ENCODE results near the gene ERAL1.
A peak's percentile ranks its signal among the peaks of the same experiment; 100 is the strongest.
"Not testable (repeated sequence)": the region's sequence is repeated elsewhere in the genome, so short reads cannot be mapped to it uniquely, and the experiment has no call there.

ERAL1 gene

DNA sequence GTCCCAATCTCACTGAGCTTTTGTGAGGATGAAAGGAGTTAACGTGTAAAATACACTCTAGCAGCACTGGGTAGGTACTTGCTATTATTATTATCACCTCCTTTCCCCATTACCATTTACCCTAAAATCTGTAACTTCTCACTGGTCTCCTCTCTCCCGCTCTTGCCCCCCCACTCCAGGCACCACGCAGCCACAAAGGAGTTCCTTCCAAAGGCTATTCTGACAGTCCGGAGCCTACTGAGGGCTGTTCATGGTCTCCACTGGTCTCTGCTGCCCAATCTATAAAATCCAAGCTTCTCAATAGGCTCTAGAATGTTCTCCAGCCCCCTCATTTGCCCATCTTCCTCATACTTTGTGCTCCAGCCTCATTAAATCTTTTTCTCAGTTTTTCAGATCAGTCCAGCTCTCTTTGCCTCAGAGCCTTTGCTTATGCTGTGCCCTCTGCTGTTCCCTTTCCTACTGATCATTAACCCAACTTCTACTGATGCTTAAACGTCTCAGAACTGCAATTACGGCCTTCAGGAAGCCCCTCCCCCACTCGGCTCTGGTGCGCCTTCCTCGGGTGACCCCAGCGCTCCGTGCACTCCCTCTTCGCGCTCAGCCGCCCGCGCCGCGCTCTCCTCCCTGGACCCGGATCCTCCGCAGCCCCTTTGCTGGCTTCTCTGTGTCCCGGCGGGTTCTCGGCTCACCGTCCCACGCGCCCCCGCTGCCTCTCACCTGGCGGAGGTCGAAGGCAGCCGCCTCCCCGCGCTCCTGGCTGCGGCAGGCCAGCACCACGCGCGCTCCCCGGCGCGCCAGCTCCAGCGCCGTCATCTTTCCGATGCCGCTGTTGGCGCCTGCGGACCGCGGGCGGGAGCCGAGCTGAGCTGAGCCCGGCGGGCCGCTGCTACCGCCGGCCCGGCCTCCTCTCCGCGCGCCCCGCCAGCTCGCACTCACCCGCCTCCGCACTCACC lies 47.3 kb downstream of the ERAL1 start:
- peak; percentile 57 for DNase-seq

- DNase-seq, result peak; percentile 98
Observed at GRCh38 chr17:28902819-28903545, 48.2 kb downstream of the ERAL1 start, which contains the start of gene DHRS13. DHRS13 (minus strand) TSS chr17:28903079; CDS start chr17:28902944, 135 bp downstream.

GRCh38 chr17:28903546-28903841 lies 48.7 kb downstream of the ERAL1 start:
- not testable (repeated sequence) for DNase-seq

DNA sequence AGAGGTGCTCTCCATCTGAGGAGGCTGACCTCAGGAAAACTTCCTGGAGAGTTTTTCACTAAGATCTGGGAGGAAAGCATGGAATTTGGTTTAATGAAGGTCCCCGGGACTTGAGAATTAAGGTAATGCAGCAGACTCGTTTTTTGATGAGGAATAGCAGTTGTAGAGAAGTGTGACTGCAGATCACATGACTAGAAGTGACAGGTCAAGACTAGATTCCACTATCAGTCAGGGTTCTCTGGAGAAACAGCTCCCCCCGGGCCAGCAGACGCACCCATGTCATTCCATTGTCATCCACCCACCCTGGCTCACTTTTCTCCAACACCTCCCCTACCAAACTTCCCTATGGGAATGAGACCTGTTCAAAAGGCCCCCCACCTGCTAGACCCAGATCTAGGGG lies 50.0 kb downstream of the ERAL1 start:
- no peak for DNase-seq

DNA sequence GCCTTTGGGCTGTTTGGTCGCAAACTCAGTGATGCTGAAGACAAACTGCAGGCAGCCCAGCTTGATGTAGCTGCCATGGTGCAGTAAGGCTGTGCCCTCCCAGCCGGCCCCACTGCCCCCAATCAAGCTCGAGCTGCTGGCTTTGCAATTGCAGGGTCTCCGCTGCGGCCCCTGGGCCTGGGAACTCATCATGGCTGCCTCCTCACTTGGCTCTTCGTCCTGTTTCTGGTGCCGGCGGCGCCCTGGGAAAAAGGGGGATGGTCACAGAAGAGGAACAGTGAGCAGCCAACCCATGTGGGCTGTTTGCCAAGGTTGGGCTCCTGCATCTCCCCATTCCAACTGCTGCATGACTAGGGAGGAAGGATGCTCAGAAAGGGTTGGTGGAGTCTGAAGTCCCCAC lies 51.5 kb downstream of the ERAL1 start:
- no peak for DNase-seq

DNA sequence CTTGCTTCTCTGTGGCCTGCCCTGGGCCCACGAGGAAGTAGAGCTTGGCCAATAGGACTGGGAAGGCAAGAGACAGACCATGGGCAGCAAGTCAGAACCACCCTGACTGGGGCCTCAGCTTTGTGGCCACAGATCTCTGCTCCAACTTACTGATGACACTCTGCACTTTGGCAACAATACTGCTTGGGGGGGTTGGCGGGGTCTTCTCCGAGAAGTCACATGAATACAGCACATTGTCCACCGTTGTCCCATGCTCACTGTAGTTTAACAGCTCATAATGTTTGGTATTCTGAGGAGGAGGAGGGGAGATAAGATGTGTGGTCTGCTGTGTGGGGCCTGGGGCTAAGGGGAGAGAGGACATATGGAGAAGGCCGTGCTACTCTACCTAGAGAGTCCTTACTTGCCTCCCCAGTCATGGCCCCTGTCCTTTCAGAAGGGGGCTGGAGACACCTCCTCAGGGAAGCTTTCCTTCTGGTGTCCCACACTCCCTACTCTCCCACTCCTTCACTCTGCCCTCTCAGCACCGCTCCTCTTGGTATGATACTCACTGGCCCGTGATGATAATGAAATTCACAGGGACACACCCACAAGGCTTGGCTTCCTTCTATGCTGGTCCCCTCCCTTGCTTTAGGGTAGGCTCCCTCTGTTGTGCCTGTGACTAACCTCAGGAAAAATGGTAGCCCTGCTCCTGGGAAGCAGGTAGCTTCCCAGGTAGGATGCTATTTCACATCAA lies 52.1 kb downstream of the ERAL1 start:
- DNase-seq, result no peak

DNA sequence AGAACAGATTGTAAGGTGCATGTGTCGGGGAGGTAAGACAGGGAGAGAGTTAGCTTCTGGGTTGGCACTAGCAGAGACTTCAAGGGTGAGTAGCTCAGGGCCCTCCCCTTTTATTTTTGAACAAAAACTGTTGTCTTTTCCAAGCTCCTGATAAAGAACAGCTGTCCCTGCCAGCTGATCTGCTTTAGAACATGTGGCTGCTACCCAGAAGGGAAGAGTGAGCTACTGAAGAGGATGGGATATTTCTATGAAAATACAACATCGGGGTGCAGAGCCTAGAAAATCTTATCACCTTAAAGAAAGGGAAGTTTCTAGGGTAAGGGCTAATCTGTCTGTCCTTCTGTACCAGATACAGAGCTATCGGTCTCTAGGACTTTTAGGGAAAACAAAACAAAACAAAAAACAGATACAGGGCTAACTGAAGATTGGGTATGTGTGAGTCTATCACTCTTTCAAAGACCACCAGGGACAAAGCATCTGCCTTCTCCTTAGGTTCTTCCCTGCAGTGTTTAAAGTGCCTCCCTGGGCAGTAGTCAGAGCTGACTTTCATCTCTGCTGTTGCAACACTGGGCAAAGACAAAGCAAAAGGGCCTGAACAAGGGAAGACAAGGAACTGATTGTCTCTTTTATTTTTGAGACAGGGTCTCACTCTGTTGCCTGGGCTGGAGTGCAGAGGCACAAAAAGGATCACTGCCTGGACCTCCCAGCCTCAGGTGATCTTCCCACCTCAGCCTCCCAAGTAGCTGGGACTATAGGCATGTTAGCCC lies 53.1 kb downstream of the ERAL1 start:
- DNase-seq, result no peak

- no peak for DNase-seq
Observed at GRCh38 chr17:28908640-28909167, 53.9 kb downstream of the ERAL1 start.

DNA sequence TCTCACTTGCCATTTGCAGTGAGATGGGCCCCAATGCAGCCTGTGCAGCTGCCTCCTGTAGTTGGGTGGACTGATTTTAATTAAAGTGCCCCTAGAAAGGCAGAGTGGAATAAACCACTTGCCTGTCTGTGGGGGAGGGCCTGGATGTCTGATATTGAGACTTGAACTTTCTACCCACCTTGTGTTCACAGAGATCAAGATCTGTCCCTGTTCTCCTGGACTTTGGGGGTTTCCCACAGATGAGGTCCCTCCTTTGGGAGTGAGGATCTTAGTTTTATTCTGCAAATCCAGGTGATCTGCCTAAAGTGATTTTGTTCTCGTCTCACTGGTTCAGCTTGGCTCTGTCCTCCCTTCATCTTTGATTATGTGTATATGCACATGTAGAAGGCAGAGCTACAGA lies 55.7 kb downstream of the ERAL1 start:
- DNase-seq, result no peak
